ENCODE data around the gene PHACTR4. TPM values are rescaled to one million over a fixed set of nuclear protein-coding genes. Genes with fewer than 3 reads are reported as not detected.

Gene PHACTR4
- total and polyA plus RNA-seq, 2 donors (not counting 3 experiments of a cell fraction or from before 2014, with no cell fraction given), result 25.4 to 61.0 TPM

DNA sequence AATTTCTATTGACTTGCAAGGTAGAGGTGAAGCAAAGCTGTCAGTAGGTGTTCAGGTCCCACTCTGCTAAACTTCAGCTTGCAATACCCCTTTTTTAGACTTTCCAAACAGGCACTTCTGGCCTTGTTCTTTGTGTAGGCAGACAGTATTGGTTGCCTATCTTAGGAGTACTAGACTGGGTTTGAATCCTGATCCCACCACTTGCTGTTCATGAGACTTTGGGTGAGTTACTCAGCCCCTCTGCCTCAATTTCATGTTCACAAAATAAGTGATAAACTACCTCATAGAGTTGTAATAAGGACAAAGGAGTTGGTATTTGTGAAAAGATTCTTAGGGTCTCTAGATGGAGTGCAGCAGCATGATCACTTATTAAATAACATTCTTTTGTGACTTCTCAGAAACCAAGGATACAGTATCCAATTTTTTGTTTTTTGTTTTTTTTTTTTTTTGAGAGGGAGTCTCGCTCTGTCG is 141.5 kb downstream of the PHACTR4 start:
- H3K9me3 ChIP-seq (replicated peaks; ENCODE audit: control insufficient read depth, insufficient read depth, low read length), result no peaks in the 10 kb centered on the region
- peak overlapping the region; percentile 29 for H3K27ac ChIP-seq (ENCODE audit: insufficient read depth, low read depth, low read length)
- peak overlapping the region; percentile 100 for H3K4me2 ChIP-seq (ENCODE audit: insufficient read depth, low read length)
- H3K9ac ChIP-seq (replicated peaks; ENCODE audit: extremely low read depth, insufficient read depth, low read length), result no peak overlapping the region
- BruUV-seq (replicated peaks), result no TSS peak
- intact Hi-C loops (cut with micrococcal nuclease), result no loop called here
- no peaks in the 10 kb centered on the region for H3K9me1 ChIP-seq (replicated peaks; ENCODE audit: control insufficient read depth, extremely low read depth, insufficient read depth, low read length)
- dilution Hi-C loops (cut with MboI; ENCODE audit: extremely low pct_ligation_motif_present, low sequenced_read_pairs), result no loop called here
- H2AFZ ChIP-seq (ENCODE audit: low read depth, low read length), result no peak overlapping the region
- H3K4me3 ChIP-seq (replicated peaks in 1 of 3; ENCODE audit: insufficient read depth in 1 of 3, low read depth in 1 of 3, low read length in 3 of 3), result peak overlapping the region in 1 of 3 experiments; percentile 100
- H3K4me1 ChIP-seq (ENCODE audit: control insufficient read depth, extremely low read depth, insufficient read depth, low read length), result peaks cover 34% of the 10 kb centered on the region
- ChIA-PET CTCF (interaction anchor here (1.0 to 2.8 kb wide), 2 partner anchors 262 to 366 kb away, joined by 3 to 9 read pairs; no protein-coding TSS in a partner anchor), POLR2A (interaction anchor here (0.6 to 2.1 kb wide), 7 partner anchors 11 to 1149 kb away, joined by 3 to 10 read pairs (median 4); no protein-coding TSS in a partner anchor)
- H3K79me2 ChIP-seq (ENCODE audit: control insufficient read depth, insufficient read depth, low read length), result peaks cover 52% of the 10 kb centered on the region
- H4K20me1 ChIP-seq (replicated peaks; ENCODE audit: control insufficient read depth, extremely low read depth, insufficient read depth, low read length), result peaks cover 2% of the 10 kb centered on the region
- FAIRE-seq, result no peak
- DNase-seq (ENCODE audit: low read depth, low spot score), result no peak
- no peaks in the 10 kb centered on the region for H3K27me3 ChIP-seq (ENCODE audit: control insufficient read depth in 2 of 2, insufficient read depth in 2 of 2, low read length in 2 of 2)
- peaks cover 31 to 33% of the 10 kb centered on the region in 2 experiments for H3K36me3 ChIP-seq (ENCODE audit: control insufficient read depth in 2 of 2, extremely low read depth in 1 of 2, insufficient read depth in 2 of 2, low read length in 2 of 2)
- peak; percentile 87 for TF ChIP-seq POLR2AphosphoS5 (IDR thresholded peaks at IDR 0.05; ENCODE audit: insufficient read depth, low read depth, low read length)
- TF ChIP-seq JUN (IDR thresholded peaks at IDR 0.05; ENCODE audit: borderline replicate concordance, insufficient read depth, insufficient read length, low read depth), result no peak
- peak; percentile 74 for TF ChIP-seq POLR2A (IDR thresholded peaks at IDR 0.05; ENCODE audit: low read depth, low read length)
- TF ChIP-seq GATA2 (IDR thresholded peaks at IDR 0.05; ENCODE audit: insufficient read depth, insufficient read length, low read depth, low read length), result no peak
- TF ChIP-seq FOS (IDR thresholded peaks at IDR 0.05; ENCODE audit: borderline replicate concordance, insufficient read depth, low read length), result no peak

DNA sequence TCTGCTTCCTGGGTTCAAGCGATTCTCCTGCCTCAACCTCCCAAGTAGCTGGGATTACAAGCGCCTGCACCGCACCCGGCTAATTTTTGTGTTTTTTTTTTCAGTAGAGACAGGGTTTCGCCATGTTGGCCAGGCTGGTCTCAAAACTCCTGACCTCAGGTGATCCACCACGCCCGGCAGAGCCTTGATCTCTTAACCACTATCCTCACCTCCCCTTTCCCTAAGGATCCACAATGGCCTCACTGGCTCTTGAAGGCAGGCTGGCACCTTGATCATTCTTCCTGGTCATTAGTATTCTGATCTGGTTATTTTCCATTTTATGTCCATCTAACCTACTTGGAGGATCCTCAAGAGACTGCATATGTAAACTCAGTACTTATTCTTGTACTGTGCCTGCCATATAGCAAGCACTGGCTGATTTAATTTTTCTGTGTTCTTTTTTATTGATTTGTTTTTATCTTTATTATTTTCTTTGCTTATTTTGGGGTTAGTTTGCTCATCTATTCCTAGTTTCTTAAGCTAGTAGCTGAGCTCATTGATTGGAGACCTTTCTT is 142.6 kb downstream of the PHACTR4 start:
- Histone ChIP-seq H3K9me1 (replicated peaks; ENCODE audit: control insufficient read depth, extremely low read depth, insufficient read depth, low read length) (no peaks in the 10 kb centered on the region), H3K36me3 (ENCODE audit: control insufficient read depth in 2 of 2, extremely low read depth in 1 of 2, insufficient read depth in 2 of 2, low read length in 2 of 2) (peaks cover 30 to 31% of the 10 kb centered on the region in 2 experiments), H4K20me1 (replicated peaks; ENCODE audit: control insufficient read depth, extremely low read depth, insufficient read depth, low read length) (no peaks in the 10 kb centered on the region), H2AFZ (ENCODE audit: low read depth, low read length) (no peak overlapping the region), H3K27ac (ENCODE audit: insufficient read depth, low read depth, low read length) (no peak overlapping the region), H3K79me2 (ENCODE audit: control insufficient read depth, insufficient read depth, low read length) (peaks cover 41% of the 10 kb centered on the region), H3K4me1 (ENCODE audit: control insufficient read depth, extremely low read depth, insufficient read depth, low read length) (peaks cover 34% of the 10 kb centered on the region), H3K4me3 (replicated peaks in 1 of 3; ENCODE audit: insufficient read depth in 1 of 3, low read depth in 1 of 3, low read length in 3 of 3) (no peak overlapping the region), H3K9ac (replicated peaks; ENCODE audit: extremely low read depth, insufficient read depth, low read length) (no peak overlapping the region), H3K4me2 (ENCODE audit: insufficient read depth, low read length) (no peak overlapping the region), H3K27me3 (ENCODE audit: control insufficient read depth in 2 of 2, insufficient read depth in 2 of 2, low read length in 2 of 2) (no peaks in the 10 kb centered on the region), H3K9me3 (replicated peaks; ENCODE audit: control insufficient read depth, insufficient read depth, low read length) (no peaks in the 10 kb centered on the region)
- POLR2A ChIA-PET, result interaction anchor here (0.6 to 0.7 kb wide), 2 partner anchors 74 to 922 kb away, joined by 3 to 4 read pairs; no protein-coding TSS in a partner anchor
- TF ChIP-seq, protein P1, sequence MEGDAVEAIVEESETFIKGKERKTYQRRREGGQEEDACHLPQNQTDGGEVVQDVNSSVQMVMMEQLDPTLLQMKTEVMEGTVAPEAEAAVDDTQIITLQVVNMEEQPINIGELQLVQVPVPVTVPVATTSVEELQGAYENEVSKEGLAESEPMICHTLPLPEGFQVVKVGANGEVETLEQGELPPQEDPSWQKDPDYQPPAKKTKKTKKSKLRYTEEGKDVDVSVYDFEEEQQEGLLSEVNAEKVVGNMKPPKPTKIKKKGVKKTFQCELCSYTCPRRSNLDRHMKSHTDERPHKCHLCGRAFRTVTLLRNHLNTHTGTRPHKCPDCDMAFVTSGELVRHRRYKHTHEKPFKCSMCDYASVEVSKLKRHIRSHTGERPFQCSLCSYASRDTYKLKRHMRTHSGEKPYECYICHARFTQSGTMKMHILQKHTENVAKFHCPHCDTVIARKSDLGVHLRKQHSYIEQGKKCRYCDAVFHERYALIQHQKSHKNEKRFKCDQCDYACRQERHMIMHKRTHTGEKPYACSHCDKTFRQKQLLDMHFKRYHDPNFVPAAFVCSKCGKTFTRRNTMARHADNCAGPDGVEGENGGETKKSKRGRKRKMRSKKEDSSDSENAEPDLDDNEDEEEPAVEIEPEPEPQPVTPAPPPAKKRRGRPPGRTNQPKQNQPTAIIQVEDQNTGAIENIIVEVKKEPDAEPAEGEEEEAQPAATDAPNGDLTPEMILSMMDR (IDR thresholded peaks at IDR 0.05; ENCODE audit: extremely low read depth in 1 of 2, insufficient read depth in 1 of 2, low read depth in 1 of 2, low read length in 2 of 2), result no peak
- no peak for TF ChIP-seq EZH2 (IDR thresholded peaks at IDR 0.05; ENCODE audit: borderline replicate concordance, low read depth, low read length, severe bottlenecking)
- no peak for TF ChIP-seq GATA2 (IDR thresholded peaks at IDR 0.05; ENCODE audit: insufficient read depth, insufficient read length, low read depth, low read length)
- TF ChIP-seq POLR2A (IDR thresholded peaks at IDR 0.05; ENCODE audit: low read depth, low read length), result peak; percentile 87
- TF ChIP-seq POLR2AphosphoS5 (IDR thresholded peaks at IDR 0.05; ENCODE audit: insufficient read depth, low read depth, low read length), result no peak
- CTCF ChIA-PET, result interaction anchor here (0.7 to 2.1 kb wide), 3 partner anchors 69 to 108 kb away, joined by 3 to 5 read pairs (median 3); no protein-coding TSS in a partner anchor
- dilution Hi-C loops (cut with MboI; ENCODE audit: extremely low pct_ligation_motif_present, low sequenced_read_pairs) (no loop called here), intact Hi-C loops (cut with micrococcal nuclease) (no loop called here)
- no TSS peak for BruUV-seq (replicated peaks)
- FAIRE-seq (no peak), DNase-seq (ENCODE audit: low read depth, low spot score) (no peak)

Measured in endothelial cell of umbilical vein (primary cell).